Measurements from ENCODE around the gene PEX7.

GRCh38 chr6:136809091-136809860 is 13.1 kb upstream of the PEX7 start:
- TF ChIP-seq EZH2 (IDR thresholded peaks at IDR 0.05; ENCODE audit: low read length, missing control alignments), result no peak
- TF ChIP-seq, protein P1, sequence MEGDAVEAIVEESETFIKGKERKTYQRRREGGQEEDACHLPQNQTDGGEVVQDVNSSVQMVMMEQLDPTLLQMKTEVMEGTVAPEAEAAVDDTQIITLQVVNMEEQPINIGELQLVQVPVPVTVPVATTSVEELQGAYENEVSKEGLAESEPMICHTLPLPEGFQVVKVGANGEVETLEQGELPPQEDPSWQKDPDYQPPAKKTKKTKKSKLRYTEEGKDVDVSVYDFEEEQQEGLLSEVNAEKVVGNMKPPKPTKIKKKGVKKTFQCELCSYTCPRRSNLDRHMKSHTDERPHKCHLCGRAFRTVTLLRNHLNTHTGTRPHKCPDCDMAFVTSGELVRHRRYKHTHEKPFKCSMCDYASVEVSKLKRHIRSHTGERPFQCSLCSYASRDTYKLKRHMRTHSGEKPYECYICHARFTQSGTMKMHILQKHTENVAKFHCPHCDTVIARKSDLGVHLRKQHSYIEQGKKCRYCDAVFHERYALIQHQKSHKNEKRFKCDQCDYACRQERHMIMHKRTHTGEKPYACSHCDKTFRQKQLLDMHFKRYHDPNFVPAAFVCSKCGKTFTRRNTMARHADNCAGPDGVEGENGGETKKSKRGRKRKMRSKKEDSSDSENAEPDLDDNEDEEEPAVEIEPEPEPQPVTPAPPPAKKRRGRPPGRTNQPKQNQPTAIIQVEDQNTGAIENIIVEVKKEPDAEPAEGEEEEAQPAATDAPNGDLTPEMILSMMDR (conservative IDR thresholded peaks at IDR 0.05 in 1 of 2, IDR thresholded peaks at IDR 0.05 in 1 of 2; ENCODE audit: low read depth in 1 of 2, low read length in 2 of 2), result no peak

All from fibroblast of lung (primary cell).